Fibroblast of lung (primary cell): Measurements from ENCODE around the gene PARVG. TPM values are rescaled to one million over a fixed set of nuclear protein-coding genes. Genes with fewer than 3 reads are reported as not detected.

Source experiments
- DNase-seq, 2 donors: peaks; one replicate each; pipeline versions ENCODE4 v3.0.0 to v3.0.0-alpha.2; 2010; ENCODE audit warnings: low read depth in 2 of 2
- H2AFZ ChIP-seq: 2 replicates; pipeline ENCODE4 v1.5.1; 2012; ENCODE audit warnings: low read length, control low read depth, inconsistent platforms
- H3K27ac ChIP-seq: 2 replicates; pipeline ENCODE4 v1.5.1; 2011; ENCODE audit warnings: low read length, control low read depth; ENCODE audit not compliant: insufficient read depth
- H3K27me3 ChIP-seq: 2 replicates; pipeline ENCODE4 v1.5.1; 2011; ENCODE audit warnings: mild to moderate bottlenecking, low read length; ENCODE audit not compliant: control insufficient read depth, insufficient read depth
- H3K36me3 ChIP-seq: 2 replicates; pipeline ENCODE4 v1.5.1; 2011; ENCODE audit warnings: low read length; ENCODE audit not compliant: control insufficient read depth, insufficient read depth
- H3K4me1 ChIP-seq: 2 replicates; pipeline ENCODE4 v1.5.1; 2011; ENCODE audit warnings: low read length; ENCODE audit not compliant: control insufficient read depth, insufficient read depth; ENCODE audit errors: extremely low read depth
- H3K4me2 ChIP-seq: 2 replicates; pipeline ENCODE4 v1.5.1; 2011; ENCODE audit warnings: low read length, control low read depth; ENCODE audit not compliant: insufficient read depth; ENCODE audit errors: extremely low read depth
- H3K4me3 ChIP-seq, 4 experiments: fragments of 200-600 bp in 1 of 4; sonication (generic) in 1 of 4; replicated peaks in 1 of 4; 2 replicates each; pipeline ENCODE4 v1.5.1; 2011 to 2016; ENCODE audit warnings: low read length in 4 of 4, low read depth in 3 of 4, mild to moderate bottlenecking in 3 of 4, control low read depth in 2 of 4, inconsistent platforms in 1 of 4, mixed read lengths in 1 of 4; ENCODE audit not compliant: insufficient read depth in 1 of 4; ENCODE audit errors: control extremely low read depth in 1 of 4
- H3K79me2 ChIP-seq: 2 replicates; pipeline ENCODE4 v1.5.1; 2012; ENCODE audit warnings: mild to moderate bottlenecking, low read length, inconsistent platforms; ENCODE audit not compliant: control insufficient read depth, insufficient read depth
- H3K9ac ChIP-seq: 2 replicates; pipeline ENCODE4 v1.5.1; 2011; ENCODE audit warnings: mild to moderate bottlenecking, low read length, control low read depth; ENCODE audit not compliant: insufficient read depth
- H3K9me3 ChIP-seq: 2 replicates; pipeline ENCODE4 v1.5.1; 2012; ENCODE audit warnings: low read depth, low read length; ENCODE audit not compliant: control insufficient read depth, insufficient read depth
- H4K20me1 ChIP-seq: 2 replicates; pipeline ENCODE4 v1.5.1; 2011; ENCODE audit warnings: low read length; ENCODE audit not compliant: control insufficient read depth, insufficient read depth; ENCODE audit errors: extremely low read depth
- EZH2 ChIP-seq: IDR thresholded peaks from 2 replicates; pipeline ENCODE4 v1.5.1; 2012; ENCODE audit warnings: low read length, control low read depth, mild to moderate bottlenecking; ENCODE audit errors: missing control alignments
- polyA plus RNA-seq, 2 donors: library from polyadenylated mRNA; depleted of rRNA in 1 of 2; stranded (reverse) in 1 of 2; unstranded in 1 of 2; fragments of >200 nt; gene quantifications; 2 replicates each; pipeline ENCODE4 v1.2.1, GENCODE V29; 2011 to 2012; ENCODE audit warnings: missing spikeins in 1 of 2
- total RNA-seq: library from RNA; depleted of rRNA; stranded (reverse); fragments of >200 nt; gene quantifications from 2 replicates; pipeline ENCODE4 v1.2.1, GENCODE V29; 2014
- TF ChIP-seq, protein P1 (sequence below), 2 donors: IDR thresholded peaks in 1 of 2; conservative IDR thresholded peaks in 1 of 2; 1 replicate in 1 of 2; 2 replicates in 1 of 2; pipeline ENCODE4 v1.5.1; 2011 to 2012; ENCODE audit warnings: low read length in 2 of 2, control low read depth in 1 of 2, inconsistent platforms in 1 of 2, low read depth in 1 of 2, mild to moderate bottlenecking in 1 of 2

Gene PARVG
- total and polyA plus RNA-seq, 2 donors (not counting 1 experiment from before 2014, with no cell fraction given): not detected

DNA sequence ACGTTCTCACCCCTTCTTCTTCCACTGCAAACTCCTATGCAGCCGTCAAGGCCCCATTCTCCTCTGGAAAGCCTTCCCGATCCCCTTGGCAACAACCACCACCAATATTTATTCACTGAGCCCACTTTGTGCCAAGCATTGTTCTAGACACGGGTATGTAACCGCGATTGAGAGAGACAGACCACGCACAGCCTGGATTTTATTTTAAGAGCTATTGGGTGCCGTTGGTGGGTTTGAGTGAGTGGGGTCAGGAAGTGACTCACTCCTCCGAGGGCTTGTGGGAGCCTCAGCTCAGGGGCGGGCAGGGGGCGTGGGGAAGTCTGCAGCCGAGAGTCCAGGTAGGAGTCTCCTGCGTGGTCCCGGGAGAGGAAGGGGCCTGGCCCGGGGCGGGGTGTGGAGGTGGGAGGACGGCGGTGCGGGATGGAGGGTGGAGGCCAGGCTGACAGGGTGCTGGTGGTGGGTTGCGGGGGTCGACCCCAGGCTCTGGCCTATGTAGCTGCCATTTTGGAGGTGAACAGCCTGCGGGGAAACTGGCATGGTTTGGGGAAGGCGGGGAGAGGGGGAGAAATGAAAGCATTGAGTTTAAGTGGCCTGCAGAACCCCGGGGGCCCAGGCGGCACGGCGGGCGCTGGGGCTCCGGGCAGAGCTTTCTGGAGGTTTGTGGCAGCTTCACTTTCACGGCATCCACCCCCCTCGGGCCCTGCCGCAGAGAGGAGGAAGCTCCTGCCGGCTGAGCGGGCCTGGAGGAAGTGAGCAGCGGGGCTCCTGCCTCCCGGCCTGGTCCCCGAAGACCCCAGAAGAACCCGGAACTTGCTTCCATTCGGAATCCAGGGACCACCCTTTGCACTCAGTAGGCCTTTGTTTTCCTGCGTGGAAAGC lies 547 bp downstream of the PARVG start:
- Histone ChIP-seq H3K4me3 (no peak overlapping the region), H3K27me3 (peaks cover 8% of the 10 kb centered on the region), H3K9me3 (no peaks in the 10 kb centered on the region), H3K27ac (no peak overlapping the region), H3K4me2 (no peak overlapping the region), H4K20me1 (no peaks in the 10 kb centered on the region), H2AFZ (no peak overlapping the region), H3K79me2 (no peaks in the 10 kb centered on the region), H3K4me1 (no peaks in the 10 kb centered on the region), H3K36me3 (no peaks in the 10 kb centered on the region), H3K9ac (no peak overlapping the region)
- TF ChIP-seq, protein P1, sequence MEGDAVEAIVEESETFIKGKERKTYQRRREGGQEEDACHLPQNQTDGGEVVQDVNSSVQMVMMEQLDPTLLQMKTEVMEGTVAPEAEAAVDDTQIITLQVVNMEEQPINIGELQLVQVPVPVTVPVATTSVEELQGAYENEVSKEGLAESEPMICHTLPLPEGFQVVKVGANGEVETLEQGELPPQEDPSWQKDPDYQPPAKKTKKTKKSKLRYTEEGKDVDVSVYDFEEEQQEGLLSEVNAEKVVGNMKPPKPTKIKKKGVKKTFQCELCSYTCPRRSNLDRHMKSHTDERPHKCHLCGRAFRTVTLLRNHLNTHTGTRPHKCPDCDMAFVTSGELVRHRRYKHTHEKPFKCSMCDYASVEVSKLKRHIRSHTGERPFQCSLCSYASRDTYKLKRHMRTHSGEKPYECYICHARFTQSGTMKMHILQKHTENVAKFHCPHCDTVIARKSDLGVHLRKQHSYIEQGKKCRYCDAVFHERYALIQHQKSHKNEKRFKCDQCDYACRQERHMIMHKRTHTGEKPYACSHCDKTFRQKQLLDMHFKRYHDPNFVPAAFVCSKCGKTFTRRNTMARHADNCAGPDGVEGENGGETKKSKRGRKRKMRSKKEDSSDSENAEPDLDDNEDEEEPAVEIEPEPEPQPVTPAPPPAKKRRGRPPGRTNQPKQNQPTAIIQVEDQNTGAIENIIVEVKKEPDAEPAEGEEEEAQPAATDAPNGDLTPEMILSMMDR (conservative IDR thresholded peaks at IDR 0.05 in 1 of 2, IDR thresholded peaks at IDR 0.05 in 1 of 2; ENCODE audit: low read depth in 1 of 2, low read length in 2 of 2): no peak
- TF ChIP-seq EZH2: no peak
- peak in 1 of 2 donors; percentile 46 for DNase-seq

DNA sequence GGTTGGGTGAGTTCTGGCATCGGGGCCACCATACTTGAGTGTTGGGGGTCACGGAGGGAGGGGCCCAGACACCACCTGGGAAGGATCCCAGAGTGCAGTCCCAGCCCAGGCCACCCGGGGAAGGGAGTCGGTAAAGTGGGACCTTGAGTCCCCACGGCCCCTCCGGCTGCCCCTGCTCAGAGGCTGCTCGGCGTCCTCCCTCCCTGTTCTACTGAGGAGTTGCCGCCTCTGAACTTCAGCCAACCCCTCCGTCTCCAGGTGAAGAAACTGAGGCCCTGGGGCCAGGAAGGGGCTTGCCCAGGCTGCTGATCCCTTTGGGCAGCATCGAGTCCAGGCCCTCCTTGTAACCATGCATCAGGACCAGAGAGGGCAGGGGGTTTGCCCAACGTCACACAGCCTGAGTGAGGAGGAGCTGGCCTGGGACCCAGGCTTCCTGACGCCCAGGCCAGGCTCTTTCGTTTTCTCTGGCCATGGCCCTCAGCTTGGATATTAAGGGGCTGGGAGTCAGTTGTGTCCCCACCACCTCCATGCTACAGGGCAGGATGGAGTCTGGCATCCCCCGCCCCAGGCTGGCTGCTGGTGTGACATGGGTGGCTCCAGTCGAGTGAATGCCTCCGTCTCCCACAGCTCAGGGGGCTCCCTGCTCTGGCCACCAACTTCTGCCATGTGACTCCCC lies 1.3 kb downstream of the PARVG start:
- Histone ChIP-seq H3K27me3 (peaks cover 8% of the 10 kb centered on the region), H3K27ac (no peak overlapping the region), H2AFZ (no peak overlapping the region), H3K9ac (no peak overlapping the region), H3K9me3 (no peaks in the 10 kb centered on the region), H3K79me2 (no peaks in the 10 kb centered on the region), H3K4me1 (no peaks in the 10 kb centered on the region), H4K20me1 (no peaks in the 10 kb centered on the region), H3K4me3 (no peak overlapping the region), H3K4me2 (no peak overlapping the region), H3K36me3 (no peaks in the 10 kb centered on the region)
- TF ChIP-seq, protein P1 (conservative IDR thresholded peaks at IDR 0.05 in 1 of 2, IDR thresholded peaks at IDR 0.05 in 1 of 2; ENCODE audit: low read depth in 1 of 2, low read length in 2 of 2): no peak
- TF ChIP-seq EZH2: no peak
- DNase-seq: no peak

DNA sequence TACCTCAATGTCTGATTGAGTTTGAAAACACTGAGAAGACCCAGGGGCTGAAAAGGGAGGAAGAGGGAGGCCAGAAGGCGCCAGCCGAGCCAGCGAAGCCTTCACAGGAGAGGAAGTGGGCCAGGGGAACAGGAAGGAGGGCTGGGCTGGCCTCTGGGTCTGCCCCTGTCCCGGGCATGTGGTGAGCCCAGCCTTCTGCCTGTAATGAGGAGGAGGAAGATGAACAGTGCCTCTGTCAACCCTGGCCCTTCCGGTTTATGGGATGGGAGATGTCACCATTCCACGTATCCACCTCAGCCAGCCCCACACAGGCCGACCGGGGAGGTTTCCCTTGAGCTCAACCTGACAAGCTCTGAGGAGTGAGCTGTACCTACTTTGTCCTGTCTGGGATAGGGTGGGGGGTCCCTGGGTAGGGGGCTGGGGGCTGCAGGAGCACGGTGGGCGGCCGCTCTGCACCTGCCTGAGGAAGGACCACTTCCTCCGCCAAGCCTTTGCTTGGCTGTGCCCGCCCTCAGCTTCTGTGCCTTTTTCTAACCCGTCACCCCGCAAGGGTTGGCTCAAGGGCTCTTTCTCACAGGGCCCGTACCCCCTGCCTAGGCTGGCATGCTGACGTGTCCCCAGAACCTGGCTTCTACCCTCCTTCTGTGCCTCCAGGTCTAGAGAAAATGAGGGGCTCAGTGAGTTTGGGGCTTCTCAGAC lies 2.0 kb downstream of the PARVG start:
- no peaks in the 10 kb centered on the region for H3K9me3 ChIP-seq
- TF ChIP-seq, protein P1 (conservative IDR thresholded peaks at IDR 0.05 in 1 of 2, IDR thresholded peaks at IDR 0.05 in 1 of 2; ENCODE audit: low read depth in 1 of 2, low read length in 2 of 2): no peak
- no peak for TF ChIP-seq EZH2
- H3K36me3 ChIP-seq: no peaks in the 10 kb centered on the region
- H3K27ac ChIP-seq: no peak overlapping the region
- H3K27me3 ChIP-seq: peaks cover 8% of the 10 kb centered on the region
- H3K4me3 ChIP-seq: no peak overlapping the region
- no peak overlapping the region for H3K4me2 ChIP-seq
- no peaks in the 10 kb centered on the region for H3K79me2 ChIP-seq
- H2AFZ ChIP-seq: no peak overlapping the region
- H4K20me1 ChIP-seq: no peaks in the 10 kb centered on the region
- H3K4me1 ChIP-seq: no peaks in the 10 kb centered on the region
- no peak for DNase-seq
- no peak overlapping the region for H3K9ac ChIP-seq
